ENCODE measurements around the gene TENT4A.
"Not testable (repeated sequence)": the region's sequence is repeated elsewhere in the genome, so short reads cannot be mapped to it uniquely, and the experiment has no call there.

The TENT4A gene

GRCh38 chr5:6773342-6774035 is 60.3 kb downstream of the TENT4A start:
- DNase-seq (ENCODE audit: low read depth in 2 of 2) = no peak

GRCh38 chr5:6774207-6774606 is 61.0 kb downstream of the TENT4A start:
- not testable (repeated sequence) for DNase-seq (ENCODE audit: low read depth in 2 of 2)

- no peak for DNase-seq (ENCODE audit: low read depth in 2 of 2)
Measured at GRCh38 chr5:6774721-6775204, 61.5 kb downstream of the TENT4A start.

GRCh38 chr5:6775571-6775970 is 62.3 kb downstream of the TENT4A start:
- no peak for DNase-seq (ENCODE audit: low read depth in 2 of 2)

GRCh38 chr5:6780802-6781391 is 67.7 kb downstream of the TENT4A start:
- no peak for DNase-seq (ENCODE audit: low read depth in 2 of 2)

- DNase-seq (ENCODE audit: low read depth in 2 of 2) = no peak
Measured at GRCh38 chr5:6781716-6782115, 68.5 kb downstream of the TENT4A start.

- no peak for DNase-seq (ENCODE audit: low read depth in 2 of 2)
Measured at GRCh38 chr5:6783787-6784186, 70.6 kb downstream of the TENT4A start.

- DNase-seq (ENCODE audit: low read depth in 2 of 2) = no peak
Measured at GRCh38 chr5:6784481-6784880, 71.2 kb downstream of the TENT4A start.

GRCh38 chr5:6785161-6785860 is 72.1 kb downstream of the TENT4A start:
- no peak for DNase-seq (ENCODE audit: low read depth in 2 of 2)

GRCh38 chr5:6785861-6786180 is 72.6 kb downstream of the TENT4A start:
- no peak for DNase-seq (ENCODE audit: low read depth in 2 of 2)

GRCh38 chr5:6786786-6787495 is 73.7 kb downstream of the TENT4A start:
- DNase-seq (ENCODE audit: low read depth in 2 of 2) = no peak

- no peak for DNase-seq (ENCODE audit: low read depth in 2 of 2)
Measured at GRCh38 chr5:6787941-6788340, 74.7 kb downstream of the TENT4A start.

GRCh38 chr5:6788439-6788838 is 75.2 kb downstream of the TENT4A start:
- no peak for DNase-seq (ENCODE audit: low read depth in 2 of 2)

GRCh38 chr5:6788956-6789649 is 75.9 kb downstream of the TENT4A start:
- DNase-seq (ENCODE audit: low read depth in 2 of 2) = no peak

GRCh38 chr5:6790346-6790865 is 77.2 kb downstream of the TENT4A start:
- no peak for DNase-seq (ENCODE audit: low read depth in 2 of 2)

- no peak for DNase-seq (ENCODE audit: low read depth in 2 of 2)
Measured at GRCh38 chr5:6791031-6791430, 77.8 kb downstream of the TENT4A start.

GRCh38 chr5:6792376-6792775 is 79.1 kb downstream of the TENT4A start:
- DNase-seq (ENCODE audit: low read depth in 2 of 2) = no peak

- no peak for DNase-seq (ENCODE audit: low read depth in 2 of 2)
Measured at GRCh38 chr5:6792911-6793471, 79.8 kb downstream of the TENT4A start.

- DNase-seq (ENCODE audit: low read depth in 2 of 2) = no peak
Measured at GRCh38 chr5:6801236-6801635, 88.0 kb downstream of the TENT4A start.

- no peak for DNase-seq (ENCODE audit: low read depth in 2 of 2)
Measured at GRCh38 chr5:6803981-6804550, 90.8 kb downstream of the TENT4A start.
